Stromal cell of bone marrow (primary cell): Measurements from ENCODE around the gene ACSL5.
"Not testable (repeated sequence)": the region's sequence is repeated elsewhere in the genome, so short reads cannot be mapped to it uniquely, and the experiment has no call there.

Experiments used
- DNase-seq: peaks from one replicate; pipeline ENCODE4 v3.0.0-alpha.2; 2012; ENCODE audit warnings: low read depth

Gene ACSL5

DNA sequence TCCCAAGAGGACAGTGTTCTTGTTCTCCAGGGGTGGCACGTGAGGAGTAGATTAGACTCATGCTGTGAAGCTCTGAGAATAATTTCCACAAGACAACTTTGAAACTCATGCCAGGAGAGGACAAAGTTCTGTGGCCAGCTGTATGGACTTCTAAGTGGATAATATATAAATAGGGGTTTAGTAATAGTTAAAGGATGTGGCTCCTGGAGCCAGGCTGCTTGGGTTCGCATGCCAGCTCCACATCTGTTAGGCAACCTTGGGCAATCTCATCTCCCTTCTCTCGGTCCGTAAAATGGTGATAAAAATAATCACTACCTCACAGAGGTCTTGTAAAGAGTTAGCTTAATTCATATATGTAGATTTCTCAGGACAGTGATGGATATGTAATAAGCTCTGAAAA, 35.8 kb downstream of the ACSL5 start:
- DNase-seq: no peak

DNA sequence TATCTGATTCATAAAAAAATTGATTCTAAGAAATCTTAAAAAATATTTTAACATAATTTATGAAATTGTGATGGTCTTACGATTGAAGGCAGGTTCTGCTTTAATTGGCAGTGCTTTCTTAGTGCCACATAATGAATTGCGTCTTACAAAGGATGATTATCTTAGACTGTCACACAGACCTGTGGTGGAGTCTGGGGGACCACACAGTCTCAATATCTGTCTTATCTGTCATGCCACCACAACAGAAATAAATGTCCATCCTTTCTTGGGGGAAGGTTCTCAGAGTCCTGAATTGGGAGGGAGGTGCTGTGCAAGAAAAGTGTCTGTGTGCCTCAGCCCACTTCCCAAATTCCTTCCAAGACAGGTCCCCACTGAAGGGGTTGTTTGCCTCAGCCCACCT, 38.8 kb downstream of the ACSL5 start:
- no peak for DNase-seq

DNA sequence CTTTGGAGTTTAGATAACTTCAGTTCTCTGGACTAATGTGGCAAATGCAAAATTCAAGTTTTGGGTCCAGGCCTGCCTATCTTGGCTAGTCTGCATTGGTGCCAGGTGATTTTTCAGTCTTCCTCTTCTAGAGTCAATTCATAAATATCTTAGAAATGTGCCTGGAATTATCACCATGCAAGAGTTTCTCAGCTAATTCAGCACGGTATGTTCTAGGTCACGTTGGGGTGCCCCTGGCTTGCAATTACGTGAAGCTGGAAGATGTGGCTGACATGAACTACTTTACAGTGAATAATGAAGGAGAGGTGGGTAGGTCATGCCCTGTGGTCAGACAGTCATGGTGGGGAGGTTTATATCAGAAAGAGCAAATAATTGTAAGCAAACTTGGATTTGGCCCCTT, 47.8 kb downstream of the ACSL5 start:
- no peak for DNase-seq

DNA sequence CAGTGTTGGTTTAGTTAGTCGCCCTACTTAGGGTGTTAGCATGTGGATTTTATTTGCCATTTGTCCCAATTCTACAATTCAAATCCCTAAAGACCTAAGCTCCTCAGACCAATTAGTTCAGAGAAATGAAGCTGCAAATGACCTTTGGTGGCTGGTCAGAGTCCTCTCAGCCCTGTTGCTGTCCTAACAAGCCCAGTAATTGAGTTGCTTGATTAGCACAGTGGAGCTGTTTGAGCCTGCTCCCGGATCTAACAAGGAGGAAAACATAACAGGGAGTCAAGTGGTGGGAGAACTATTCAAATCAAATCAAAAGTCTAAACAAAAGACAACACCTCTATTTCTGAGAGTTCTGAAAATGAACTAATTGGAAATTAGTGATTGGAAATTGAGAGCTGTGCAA, 50.7 kb downstream of the ACSL5 start:
- DNase-seq: no peak

DNA sequence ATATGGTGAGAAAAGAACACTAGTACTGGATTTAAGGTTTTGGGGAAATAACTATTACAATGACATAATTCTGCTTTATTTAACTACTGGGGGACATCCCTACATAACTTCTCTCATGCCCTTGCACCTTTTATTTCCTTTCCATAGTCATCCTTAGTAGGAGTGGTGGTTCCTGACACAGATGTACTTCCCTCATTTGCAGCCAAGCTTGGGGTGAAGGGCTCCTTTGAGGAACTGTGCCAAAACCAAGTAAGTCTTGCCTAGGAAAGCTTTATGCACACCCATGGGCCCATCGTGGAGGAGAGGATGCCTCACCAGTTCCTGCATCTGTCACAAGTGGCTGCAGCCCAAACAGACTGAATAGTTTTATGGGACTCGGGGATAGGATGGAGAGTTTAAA, 52.2 kb downstream of the ACSL5 start:
- no peak for DNase-seq

DNA sequence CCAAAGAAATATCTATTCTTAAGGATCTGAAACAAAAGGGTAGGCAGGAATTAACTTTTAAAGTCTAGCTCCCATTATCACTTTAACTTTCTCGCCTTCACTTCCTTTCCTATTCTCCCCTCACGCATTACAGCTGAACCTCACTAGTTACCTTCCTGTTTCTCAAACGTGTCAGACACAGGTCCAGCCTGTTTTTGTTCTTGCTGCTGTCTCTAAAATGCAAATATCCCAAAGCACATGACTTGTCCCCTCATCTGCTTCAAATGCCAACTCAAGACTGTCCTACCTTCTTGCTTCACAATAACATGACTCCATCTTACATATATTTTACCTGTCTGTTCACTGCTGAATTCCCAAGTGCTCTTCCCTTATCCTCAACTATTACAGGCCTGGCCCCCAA, 55.2 kb downstream of the ACSL5 start:
- DNase-seq: no peak

DNA sequence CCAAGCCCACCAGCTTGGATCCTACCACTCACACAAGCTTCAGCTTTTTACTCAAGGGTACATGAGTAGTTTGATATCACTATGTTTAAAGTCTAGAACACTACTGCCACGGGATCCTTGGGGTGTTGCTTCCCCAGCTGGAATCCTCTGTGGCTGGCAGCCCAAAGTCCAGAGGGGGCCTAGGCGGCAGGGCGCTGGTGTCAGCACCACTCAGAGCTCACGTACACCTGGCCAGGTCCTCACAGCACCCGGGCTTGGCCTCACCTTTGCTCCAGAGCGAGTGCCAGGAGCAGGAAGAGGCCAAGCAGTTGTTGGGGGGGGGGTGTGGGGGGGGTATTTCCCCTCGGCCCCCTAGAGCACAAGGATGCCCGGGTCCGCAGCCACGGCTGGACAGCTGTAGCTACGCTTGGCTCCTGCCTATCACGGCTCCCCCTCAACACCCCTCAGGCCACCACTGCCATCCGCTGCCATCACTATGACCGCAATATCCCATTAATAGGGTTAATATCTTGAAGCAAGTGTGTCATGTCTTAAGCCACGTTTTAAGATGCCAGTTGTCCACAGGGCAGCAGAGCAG, 55.8 kb downstream of the ACSL5 start:
- no peak for DNase-seq

DNA sequence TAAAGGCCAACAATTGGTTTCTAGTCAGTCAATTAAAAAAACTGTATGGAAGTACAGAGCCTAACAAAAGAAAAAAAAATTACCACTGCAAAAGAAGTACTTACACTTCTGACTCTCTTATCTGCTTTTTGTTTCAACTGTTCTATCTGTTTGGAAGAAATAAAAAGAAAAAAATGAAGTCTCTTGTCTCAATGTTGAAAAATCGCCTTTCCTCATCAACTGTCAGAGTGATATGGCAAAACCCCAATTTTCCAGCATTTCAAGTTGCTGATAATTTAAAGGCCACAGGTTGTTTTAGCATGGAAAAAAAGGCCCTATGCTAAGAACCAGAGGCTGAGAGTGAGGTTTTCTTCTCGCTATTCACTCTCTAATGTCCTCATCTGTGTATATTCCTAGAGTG, 59.2 kb downstream of the ACSL5 start:
- DNase-seq: no peak

DNA sequence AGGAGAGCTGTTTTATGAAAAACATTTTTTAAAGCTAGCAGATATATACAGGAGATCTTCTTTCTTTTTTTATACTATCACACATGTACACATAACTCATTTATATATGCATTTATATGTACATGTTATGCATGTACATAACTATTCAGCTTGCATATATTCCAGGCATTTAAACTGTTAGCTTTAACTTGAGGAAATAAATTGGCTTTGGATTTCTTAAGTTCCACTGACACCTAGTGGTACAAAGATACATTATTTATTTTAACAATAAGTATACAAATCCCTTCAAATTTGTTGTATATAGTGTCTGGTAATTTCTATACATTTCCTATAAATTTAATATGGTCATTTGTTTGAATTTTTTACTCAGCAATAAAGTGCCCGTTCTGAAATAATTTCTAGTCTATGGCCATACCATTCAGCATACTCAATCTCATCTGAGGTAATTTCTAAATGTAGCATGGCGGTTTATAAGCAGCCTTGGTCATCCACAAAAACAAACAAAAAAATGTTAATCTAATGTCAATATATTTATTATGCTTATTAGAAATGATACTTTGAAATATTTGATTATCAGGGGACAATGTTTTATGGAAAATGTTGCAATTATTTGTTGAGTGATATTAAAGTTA, 61.2 kb downstream of the ACSL5 start:
- peak; percentile 11 for DNase-seq

DNA sequence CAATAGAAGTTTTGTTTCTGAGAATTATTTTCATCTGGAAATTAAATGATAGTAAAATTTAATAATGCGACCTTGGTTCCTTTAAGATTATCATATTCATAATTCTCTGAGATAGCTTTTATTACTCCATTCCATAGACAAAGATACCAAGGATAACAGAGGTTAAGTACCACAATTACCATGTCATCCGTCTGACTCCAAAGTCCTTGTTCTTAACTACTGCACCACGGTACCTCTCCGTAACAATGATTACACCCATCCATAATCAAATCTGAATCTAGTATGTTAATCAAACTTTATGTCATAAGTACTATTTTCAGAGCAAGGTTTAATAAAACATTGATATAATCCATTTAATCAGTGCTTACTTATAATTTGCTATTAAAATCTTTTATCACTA, 64.4 kb downstream of the ACSL5 start:
- no peak for DNase-seq

DNA sequence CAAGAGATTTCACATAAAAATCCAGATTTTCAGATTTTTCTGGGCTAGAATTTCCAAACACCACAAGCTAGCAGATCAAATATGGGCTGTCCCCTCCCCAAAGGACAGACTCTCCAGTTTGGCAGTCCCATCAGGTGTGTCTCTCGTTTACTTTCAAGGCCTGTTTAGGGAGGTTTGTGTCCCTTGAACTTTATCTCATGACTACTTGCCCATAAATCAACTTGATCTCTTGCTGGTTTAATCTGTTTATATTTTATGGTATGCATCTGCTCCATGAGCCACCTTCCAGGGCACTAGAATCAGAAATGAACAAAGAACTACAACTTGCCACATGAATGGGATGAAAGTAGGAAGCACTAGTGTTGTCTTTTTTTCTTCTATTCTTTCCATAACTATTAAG, 67.6 kb downstream of the ACSL5 start:
- no peak for DNase-seq

DNA sequence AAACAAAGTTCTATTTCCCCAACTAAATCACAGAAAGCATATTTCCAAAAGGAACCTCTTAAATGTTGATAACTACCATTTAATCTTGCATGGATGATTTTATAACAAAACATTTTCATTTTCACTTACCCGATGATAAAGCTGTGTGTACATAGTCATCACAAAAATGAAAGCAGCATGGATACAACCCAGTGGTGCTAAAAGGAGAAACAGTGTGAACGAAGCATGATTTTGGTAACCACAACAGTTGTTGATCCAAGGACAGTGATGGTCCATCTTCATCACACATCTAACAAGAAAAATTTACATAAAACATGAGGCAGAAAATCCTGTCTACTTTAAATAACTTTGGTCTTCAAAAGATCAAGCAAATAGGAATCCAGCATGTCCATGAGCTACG, 68.1 kb downstream of the ACSL5 start:
- no peak for DNase-seq

DNA sequence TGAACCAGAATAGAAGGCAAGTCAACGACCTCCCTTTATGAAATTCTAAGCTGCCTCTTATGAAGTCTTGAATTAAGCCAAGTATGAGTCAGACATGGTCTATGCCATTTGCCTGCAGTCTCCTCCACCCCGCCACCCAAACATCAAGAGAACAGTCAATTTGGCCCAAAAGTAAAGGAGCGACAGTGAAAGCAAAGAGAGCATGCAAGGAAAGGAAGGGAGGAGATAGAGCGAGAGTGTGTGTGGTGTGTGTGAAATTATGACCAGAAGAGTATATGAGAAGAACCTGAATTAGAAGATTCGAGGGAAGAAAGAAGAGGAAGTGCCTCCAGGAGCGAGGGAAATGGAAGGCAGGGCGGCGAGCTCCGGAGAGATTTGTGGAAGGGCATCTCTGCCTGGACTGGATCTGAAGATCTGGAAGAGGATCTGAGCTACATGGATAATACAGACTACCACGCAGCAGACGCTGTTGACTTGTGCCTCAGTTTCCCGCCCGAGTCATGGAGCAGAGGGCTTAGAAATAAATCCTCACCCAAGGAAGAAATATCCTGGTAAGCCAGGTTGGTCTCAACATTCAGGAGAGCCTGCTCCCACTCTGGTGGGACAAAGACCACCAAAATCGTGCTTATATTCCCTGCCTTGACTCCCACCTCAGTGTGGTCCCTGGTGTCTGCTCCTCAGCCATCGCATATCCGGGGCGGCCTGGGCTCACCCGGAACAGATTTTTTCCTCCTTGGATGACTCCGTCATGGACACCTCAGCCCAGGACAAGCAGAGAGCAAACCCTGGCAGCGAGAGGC, 72.3 kb downstream of the ACSL5 start:
- no peak for DNase-seq

DNA sequence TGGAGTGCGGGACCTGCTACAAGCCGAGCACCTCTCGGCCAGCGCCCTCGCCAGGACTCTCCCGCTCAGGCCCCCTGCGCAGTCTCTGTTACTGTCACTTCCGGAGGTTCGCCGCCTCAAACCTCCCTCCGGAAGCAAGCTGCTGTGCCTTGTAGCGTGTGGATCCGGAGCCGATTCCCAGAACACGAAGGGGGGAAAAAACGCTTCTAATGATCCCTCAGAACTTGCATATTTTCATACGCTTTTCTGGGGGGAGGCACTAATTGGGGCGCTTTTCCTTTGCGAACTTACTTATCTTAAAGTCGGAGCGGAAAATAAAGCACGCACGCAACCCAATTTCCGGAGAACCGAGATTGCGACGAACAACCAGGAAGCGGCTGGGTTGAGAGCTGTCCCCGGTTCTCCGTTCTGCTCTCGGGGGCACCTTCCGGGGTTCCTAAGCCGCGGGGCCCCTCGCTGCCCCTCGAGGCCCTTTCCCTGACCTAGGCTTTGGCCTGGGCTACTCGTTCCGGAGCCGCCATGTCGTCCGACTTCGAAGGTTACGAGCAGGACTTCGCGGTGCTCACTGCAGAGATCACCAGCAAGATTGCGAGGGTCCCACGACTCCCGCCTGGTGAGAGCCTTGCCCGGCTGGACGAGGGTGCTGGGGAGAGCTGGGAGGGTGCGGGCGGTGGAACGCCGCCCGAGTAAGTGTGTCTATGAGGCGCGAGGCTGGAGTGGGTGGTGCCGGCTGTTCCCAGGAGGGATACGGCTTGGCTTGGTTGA, 73.1 kb downstream of the ACSL5 start, which contains the start of the genes VTI1A and ZDHHC6:
TSS of gene VTI1A (plus strand) at position 361 of the 765 bp plus-strand sequence. CDS start at position 520, 159 bp downstream.
TSS of gene ZDHHC6 (minus strand) at position 60 of the 765 bp plus-strand sequence. CDS start 1,478 bp downstream, outside the sequence.
- DNase-seq: peak; percentile 67

DNA sequence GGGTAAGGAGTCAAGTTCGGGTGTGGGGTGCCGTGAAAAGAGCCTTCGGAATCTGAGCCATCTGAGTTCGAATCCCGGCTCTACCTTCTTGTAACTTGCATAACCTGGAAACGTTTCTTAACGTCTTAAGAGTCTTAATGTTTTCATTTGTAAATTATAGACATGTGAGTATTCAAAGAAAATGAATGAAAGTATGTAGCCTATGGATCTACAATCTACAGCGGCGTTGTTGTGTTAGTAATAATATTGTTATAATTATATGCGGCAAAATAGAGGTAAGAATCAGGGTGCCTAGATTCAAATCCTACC, 73.7 kb downstream of the ACSL5 start:
- no peak for DNase-seq

DNA sequence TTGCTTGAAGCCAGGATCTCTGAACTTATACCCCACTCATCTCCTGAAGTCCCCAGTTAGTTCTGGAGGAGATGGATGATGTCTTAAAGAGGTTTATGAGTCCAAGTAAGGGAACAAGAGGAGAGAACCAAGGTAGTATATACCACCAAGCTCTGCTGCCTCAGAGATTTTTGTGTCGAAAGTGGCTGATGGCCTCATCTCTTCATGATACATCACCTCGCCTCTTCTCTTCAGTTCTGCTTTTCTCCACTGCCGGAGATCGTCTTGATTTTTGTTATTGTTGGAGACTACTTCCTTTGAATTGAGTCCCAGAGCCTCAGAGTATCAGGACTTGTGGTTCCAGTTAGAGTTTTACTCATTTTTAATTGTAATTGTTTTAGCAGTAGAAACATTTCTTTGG, 75.0 kb downstream of the ACSL5 start:
- DNase-seq: no peak

DNA sequence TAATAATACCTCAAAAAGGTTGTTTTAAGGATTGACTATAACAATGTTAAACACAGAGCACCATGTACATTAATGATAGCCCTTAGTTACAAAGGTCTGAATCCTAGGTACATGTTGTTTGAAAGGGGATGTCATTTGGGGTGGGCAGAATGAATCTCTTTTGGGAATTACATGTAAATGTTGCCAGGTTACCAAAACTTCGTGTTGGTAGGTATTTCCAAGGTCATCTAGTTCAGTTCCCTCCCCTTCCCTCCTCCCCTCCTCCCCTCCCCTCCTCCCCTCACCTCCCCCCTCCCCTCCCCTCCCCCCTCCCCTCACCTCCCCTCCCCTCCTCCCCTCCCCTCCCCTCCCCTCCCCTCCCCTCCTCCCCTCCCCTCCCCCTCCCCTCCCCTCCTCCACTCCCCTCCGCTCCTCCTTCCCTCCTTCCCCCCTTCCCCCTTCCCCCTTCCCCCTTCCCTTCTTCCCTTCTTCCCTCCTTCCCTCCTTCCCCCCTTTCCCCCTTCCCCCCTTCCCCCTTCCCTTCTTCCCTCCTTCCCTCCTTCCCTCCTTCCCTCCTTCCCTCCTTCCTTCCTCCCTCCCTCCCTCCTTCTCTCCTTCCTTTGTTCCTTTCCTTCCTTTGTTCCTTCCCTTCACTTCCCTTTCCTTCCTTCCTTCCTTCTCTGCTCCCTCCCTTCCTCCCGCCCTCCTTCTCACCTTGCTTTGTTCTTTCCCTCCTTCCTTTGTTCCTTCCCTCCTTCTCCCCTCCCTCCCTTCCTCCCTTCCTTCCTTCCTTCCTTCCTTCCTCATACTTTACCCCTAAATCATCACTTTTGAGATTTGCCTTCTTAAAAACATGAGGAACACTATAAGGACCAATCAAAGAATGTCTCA, 81.2 kb downstream of the ACSL5 start:
- no peak for DNase-seq

DNA sequence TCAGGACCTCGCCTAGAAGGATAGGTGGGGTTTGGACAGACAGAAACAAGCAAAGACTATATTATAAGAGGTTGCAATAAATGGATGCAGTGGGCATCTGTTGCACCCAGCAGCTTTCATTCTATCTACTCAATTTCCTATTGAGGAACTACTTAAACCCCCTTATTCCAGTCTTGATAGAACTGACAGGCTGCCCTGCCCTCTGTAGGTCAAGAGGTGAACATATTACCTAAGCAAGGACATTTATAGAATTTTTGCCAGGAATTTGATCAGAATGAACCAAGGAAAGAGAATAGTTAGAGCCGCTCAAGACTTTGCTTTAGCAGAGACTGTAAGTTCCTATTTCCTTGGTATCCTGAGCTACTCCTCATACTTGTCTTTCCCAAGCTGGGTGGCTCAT, 82.6 kb downstream of the ACSL5 start:
- no peak for DNase-seq

DNA sequence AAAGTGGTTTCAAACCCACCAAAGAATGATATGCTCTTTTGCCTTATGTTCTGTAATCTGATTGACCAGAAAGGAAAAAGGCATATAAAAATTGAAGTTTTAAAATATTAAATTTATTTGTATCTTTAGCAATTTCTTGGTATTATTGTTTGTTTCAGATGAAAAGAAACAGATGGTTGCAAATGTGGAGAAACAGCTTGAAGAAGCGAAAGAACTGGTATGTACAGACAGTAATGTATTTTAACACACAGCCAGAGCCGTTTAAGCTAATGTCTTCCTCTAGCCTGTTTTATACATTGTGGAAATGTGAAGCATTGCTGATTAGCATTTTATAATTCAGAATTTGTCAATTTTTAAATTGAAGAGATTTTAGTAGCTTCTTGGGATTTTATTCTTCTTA, 86.5 kb downstream of the ACSL5 start:
- DNase-seq: no peak

DNA sequence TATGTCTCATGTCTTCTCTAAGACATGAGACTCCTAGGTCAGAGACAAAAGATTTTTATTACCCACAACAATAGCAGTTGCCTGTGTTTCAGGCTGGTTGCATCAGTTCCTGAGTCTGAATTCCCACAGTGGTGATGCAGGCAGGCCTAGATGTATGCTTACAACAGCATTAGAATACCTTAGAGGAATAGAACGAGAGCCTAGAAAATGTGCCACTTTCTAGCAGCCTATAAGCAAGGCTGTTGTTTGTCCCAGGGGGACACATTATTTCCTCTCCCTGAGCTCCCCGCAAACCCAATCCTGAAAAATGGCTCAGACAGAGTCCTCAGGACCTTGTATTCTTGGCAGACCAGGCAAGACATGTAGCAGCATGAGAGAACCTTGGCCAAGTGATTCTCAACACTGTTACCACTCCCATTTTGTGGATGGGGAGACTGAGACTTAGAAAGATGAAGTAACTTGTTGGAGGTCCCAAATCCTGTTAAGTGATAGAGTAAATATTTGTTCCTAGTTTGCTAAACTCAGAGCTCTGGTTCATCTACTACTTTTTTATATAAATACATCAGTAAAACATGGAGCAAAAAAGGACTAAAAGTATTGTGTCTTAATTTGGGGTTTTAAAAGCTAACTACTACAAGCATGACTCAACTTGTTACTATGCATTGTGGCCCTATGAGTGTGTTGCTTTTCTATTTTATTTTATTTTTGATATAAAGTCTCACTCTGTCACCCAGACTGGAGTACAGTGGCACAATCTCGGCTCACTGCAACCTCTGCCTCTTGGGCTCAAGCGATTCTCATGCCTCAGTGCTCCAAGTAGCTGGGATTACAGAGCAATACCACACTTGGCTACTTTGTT, 87.3 kb downstream of the ACSL5 start:
- DNase-seq: peak; percentile 26

DNA sequence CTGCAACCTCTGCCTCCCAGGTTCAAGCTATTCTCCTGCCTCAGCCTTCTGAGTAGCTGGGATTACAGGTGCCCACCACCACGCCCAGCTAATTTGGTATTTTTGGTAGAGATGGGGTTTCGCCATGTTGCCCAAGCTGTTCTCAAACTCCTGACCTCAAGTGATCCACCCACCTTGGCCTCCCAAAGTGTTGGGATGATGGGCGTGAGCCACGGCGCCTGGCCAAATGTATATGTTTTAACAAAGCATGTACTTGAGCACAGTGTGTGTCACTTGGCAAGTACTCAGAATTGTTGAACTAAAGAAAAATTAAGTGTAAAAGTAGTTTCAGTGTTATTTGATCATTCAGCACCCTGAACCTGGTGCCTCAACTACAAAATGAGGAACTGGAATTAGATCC, 90.2 kb downstream of the ACSL5 start:
- not testable (repeated sequence) for DNase-seq
